Cardiac muscle cell (in vitro differentiated cells and primary cell): Measurements from ENCODE around the gene CYTIP. TPM values are rescaled to one million over a fixed set of nuclear protein-coding genes. Genes with fewer than 3 reads are reported as not detected.
A peak's percentile ranks its signal among the peaks of the same experiment; 100 is the strongest.

Experiments
- DNase-seq, 2 donors: peaks; one replicate each; pipeline versions ENCODE4 v3.0.0 to v3.0.0-alpha.2; 2010 to 2017; ENCODE audit warnings: low read depth in 1 of 2, low spot score in 1 of 2
- H3K27ac ChIP-seq: fragments of 200-600 bp; sonication (generic); 2 replicates; pipeline ENCODE4 v1.5.1; 2016
- H3K27me3 ChIP-seq: fragments of 200-600 bp; sonication (generic); 2 replicates; pipeline ENCODE4 v1.6.0; 2016; ENCODE audit warnings: control low read depth
- H3K36me3 ChIP-seq: fragments of 200-600 bp; sonication (generic); 2 replicates; pipeline ENCODE4 v1.5.1; 2016; ENCODE audit warnings: control low read depth
- H3K4me1 ChIP-seq: fragments of 200-600 bp; sonication (generic); 2 replicates; pipeline ENCODE4 v1.8.1; 2017; ENCODE audit warnings: low read depth, mild to moderate bottlenecking, mixed run types
- H3K4me3 ChIP-seq: fragments of 200-600 bp; sonication (generic); 2 replicates; pipeline ENCODE4 v1.5.1; 2016; ENCODE audit warnings: mild to moderate bottlenecking
- H3K9me3 ChIP-seq: fragments of 200-600 bp; sonication (generic); 2 replicates; pipeline ENCODE4 v1.5.1; 2017; ENCODE audit warnings: low read depth, mild to moderate bottlenecking, control low read depth
- CTCF ChIP-seq: IDR thresholded peaks from 2 replicates; pipeline ENCODE4 v1.5.1; 2012; ENCODE audit warnings: low read depth, mild to moderate bottlenecking, low read length
- polyA plus RNA-seq: library from polyadenylated mRNA; unstranded; fragments of >200 nt; fragmentation: Nextera tagmentation; extraction: Ambion mirVana; gene quantifications from 2 replicates; pipeline ENCODE4 v1.2.1, GENCODE V29; 2016
- total RNA-seq: library from RNA; depleted of rRNA; stranded (reverse); fragments of >200 nt; gene quantifications from 2 replicates; pipeline ENCODE4 v1.2.3, GENCODE V29; 2016

The CYTIP gene
- total and polyA plus RNA-seq, 2 experiments from 2014 or later: not detected

GRCh38 chr2:157469726-157470125, 25.8 kb upstream of the CYTIP start:
- DNase-seq: no peak
- no peaks in the 10 kb centered on the region for H3K9me3 ChIP-seq
- H3K27me3 ChIP-seq: no peaks in the 10 kb centered on the region
- no peak overlapping the region for H3K27ac ChIP-seq
- no peaks in the 10 kb centered on the region for H3K36me3 ChIP-seq
- no peak overlapping the region for H3K4me3 ChIP-seq
- H3K4me1 ChIP-seq: no peaks in the 10 kb centered on the region
- TF ChIP-seq CTCF: no peak

GRCh38 chr2:157468931-157469708, 25.2 kb upstream of the CYTIP start:
- Histone ChIP-seq H3K36me3 (no peaks in the 10 kb centered on the region), H3K27ac (no peak overlapping the region), H3K4me1 (no peaks in the 10 kb centered on the region), H3K9me3 (no peaks in the 10 kb centered on the region), H3K27me3 (no peaks in the 10 kb centered on the region), H3K4me3 (no peak overlapping the region)
- peak in 1 of 2 donors; percentile 38 for DNase-seq
- TF ChIP-seq CTCF: no peak

- DNase-seq: no peak
- Histone ChIP-seq H3K4me3 (no peak overlapping the region), H3K4me1 (no peaks in the 10 kb centered on the region), H3K36me3 (no peaks in the 10 kb centered on the region), H3K9me3 (no peaks in the 10 kb centered on the region), H3K27ac (no peak overlapping the region), H3K27me3 (no peaks in the 10 kb centered on the region)
- no peak for TF ChIP-seq CTCF
These were observed 22.9 kb upstream of the CYTIP start for GRCh38 chr2:157466764-157467163.

GRCh38 chr2:157465554-157465953, 21.7 kb upstream of the CYTIP start:
- H3K4me1 ChIP-seq: no peaks in the 10 kb centered on the region
- no peak for DNase-seq
- H3K4me3 ChIP-seq: no peak overlapping the region
- TF ChIP-seq CTCF: no peak
- H3K27me3 ChIP-seq: no peaks in the 10 kb centered on the region
- no peaks in the 10 kb centered on the region for H3K36me3 ChIP-seq
- H3K27ac ChIP-seq: no peak overlapping the region
- no peaks in the 10 kb centered on the region for H3K9me3 ChIP-seq

- no peak overlapping the region for H3K27ac ChIP-seq
These were observed 19.1 kb upstream of the CYTIP start for GRCh38 chr2:157463002-157463401.

More at GRCh38 chr2:157463002-157463401, 19.1 kb upstream of the CYTIP start:
- no peak for DNase-seq
- H3K9me3 ChIP-seq: no peaks in the 10 kb centered on the region
- H3K4me1 ChIP-seq: no peaks in the 10 kb centered on the region
- no peaks in the 10 kb centered on the region for H3K27me3 ChIP-seq
- H3K36me3 ChIP-seq: no peaks in the 10 kb centered on the region
- no peak for TF ChIP-seq CTCF
- H3K4me3 ChIP-seq: no peak overlapping the region
